ENCODE data around the gene NAB2. TPM values are rescaled to one million over a fixed set of nuclear protein-coding genes. Genes with fewer than 3 reads are reported as not detected.
"Not testable (repeated sequence)": the region's sequence is repeated elsewhere in the genome, so short reads cannot be mapped to it uniquely, and the experiment has no call there.

The NAB2 gene
- total RNA-seq, 6 experiments from 2014 or later = 37.9 to 48.1 (median 44.8) TPM

DNA sequence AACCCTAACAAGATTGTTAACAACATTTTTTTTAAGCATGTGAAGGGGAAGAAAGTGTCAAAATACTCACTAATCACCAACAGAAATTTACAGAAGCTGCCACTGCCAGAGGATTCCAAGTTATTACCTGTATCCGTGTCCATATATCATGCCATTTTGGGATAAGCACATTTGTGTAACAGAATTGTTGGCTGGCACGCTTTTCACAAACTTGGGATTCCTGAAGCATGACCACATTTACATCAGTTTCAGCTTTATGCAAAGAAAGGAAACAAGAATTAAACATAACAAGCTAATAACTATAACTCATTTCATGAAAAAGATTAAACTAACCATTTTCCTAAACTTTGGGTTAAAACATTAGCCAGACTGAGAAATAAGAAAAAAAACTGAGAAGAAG, 16.3 kb upstream of the NAB2 start:
- TF ChIP-seq, protein P1, sequence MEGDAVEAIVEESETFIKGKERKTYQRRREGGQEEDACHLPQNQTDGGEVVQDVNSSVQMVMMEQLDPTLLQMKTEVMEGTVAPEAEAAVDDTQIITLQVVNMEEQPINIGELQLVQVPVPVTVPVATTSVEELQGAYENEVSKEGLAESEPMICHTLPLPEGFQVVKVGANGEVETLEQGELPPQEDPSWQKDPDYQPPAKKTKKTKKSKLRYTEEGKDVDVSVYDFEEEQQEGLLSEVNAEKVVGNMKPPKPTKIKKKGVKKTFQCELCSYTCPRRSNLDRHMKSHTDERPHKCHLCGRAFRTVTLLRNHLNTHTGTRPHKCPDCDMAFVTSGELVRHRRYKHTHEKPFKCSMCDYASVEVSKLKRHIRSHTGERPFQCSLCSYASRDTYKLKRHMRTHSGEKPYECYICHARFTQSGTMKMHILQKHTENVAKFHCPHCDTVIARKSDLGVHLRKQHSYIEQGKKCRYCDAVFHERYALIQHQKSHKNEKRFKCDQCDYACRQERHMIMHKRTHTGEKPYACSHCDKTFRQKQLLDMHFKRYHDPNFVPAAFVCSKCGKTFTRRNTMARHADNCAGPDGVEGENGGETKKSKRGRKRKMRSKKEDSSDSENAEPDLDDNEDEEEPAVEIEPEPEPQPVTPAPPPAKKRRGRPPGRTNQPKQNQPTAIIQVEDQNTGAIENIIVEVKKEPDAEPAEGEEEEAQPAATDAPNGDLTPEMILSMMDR (IDR thresholded peaks at IDR 0.05) = no peak
- H3K4me3 Mint-ChIP-seq = peak overlapping the region; percentile 60
- DNase-seq = no peak
- H3K36me3 Mint-ChIP-seq (ENCODE audit: low read depth) = no peaks in the 10 kb centered on the region; the same call in 1 of the 2 replicates
- H3K9me3 Mint-ChIP-seq = no peaks in the 10 kb centered on the region
- peak overlapping the region; percentile 70 for H3K27ac Mint-ChIP-seq
- peaks cover 32% of the 10 kb centered on the region for H3K4me1 Mint-ChIP-seq (ENCODE audit: low read depth)
- no peaks in the 10 kb centered on the region for H3K27me3 Mint-ChIP-seq (ENCODE audit: insufficient read depth)

DNA sequence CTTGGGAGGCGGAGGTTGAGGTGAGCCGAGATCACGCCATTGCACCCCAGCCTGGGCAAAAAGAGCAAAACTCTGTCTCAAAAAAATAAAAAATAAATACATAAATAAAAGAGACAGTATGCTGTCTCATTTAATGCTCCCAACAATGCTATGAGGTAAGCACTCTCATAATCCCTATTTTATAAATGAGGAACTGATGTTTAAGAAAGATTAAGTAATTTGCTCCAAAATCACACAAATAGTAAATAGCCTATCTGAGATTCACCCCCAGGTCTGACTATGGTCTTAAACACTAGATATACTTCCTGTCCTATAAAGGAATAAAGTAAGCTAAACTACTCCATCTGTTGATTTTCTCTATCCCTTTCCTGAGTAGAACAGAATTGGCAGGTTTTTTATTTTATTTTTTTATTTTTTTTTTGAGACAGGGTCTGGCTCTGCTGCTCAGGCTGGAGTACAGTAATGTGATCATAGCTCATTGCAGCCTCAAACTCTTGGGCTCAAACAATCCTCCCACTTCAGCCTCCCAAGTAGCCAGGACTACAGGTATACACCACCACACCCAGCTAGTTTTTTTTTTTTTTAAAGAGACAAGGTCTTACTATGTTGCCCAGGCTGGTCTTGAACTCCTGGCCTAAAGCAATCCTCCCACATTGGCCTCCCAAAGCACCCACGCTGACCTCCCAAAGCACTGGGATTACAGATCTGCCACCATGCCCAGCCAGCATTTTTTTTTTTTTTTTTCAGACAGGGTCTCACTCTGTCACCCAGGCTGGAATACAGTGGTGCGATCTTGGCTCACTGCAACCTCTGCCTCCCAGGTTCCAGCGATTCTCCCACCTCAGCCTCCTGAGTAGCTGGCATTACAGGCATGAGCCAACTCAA, 15.1 kb upstream of the NAB2 start:
- H3K9me3 Mint-ChIP-seq; DNase-seq; H3K27me3 Mint-ChIP-seq (ENCODE audit: insufficient read depth); H3K36me3 Mint-ChIP-seq (ENCODE audit: low read depth); H3K4me3 Mint-ChIP-seq: not testable (repeated sequence)
- Mint-ChIP-seq H3K4me1 (ENCODE audit: low read depth) (peaks cover 33% of the 10 kb centered on the region), H3K27ac (peak overlapping the region; percentile 49)

DNA sequence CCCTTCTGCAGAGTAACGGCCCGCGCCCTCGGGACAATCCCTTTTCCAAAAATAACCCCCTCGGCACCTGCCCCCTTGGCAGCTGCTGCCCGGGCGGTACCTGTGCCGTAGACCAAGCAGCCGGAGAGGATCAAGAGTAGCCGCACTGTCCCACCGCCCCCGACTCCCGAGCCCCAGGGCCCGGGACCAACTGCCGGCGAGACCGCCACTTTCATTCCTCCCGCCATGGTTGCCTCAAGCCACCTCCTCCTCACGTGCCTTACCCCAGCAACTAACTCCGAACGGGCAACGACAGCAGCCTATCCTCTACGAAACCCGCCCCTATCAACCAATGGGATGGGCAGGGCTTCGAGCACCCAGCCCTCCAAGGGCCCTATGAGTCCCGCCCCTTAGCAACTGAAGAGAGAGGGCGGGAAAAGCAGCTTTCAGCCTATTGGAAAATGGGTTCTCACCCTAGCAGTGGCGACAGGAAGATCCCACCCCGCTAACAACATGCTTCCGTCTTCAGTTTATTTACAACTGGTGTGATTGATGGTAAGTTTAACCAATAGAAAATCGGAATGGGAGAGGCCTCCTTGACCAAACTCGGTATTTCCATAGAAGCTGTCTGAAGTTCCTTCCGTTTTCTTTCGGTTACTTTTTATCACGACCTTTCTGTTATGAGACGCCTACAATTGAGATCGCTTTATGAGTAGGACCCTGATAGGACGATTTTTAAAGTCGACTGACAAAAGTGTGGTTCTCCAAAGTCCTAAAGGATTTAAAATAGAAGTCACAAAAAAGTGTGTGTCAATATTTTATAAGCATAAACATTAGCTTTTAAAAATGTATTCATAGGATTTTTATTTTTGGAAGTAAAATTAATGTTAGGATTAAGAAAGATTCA, 10.2 kb upstream of the NAB2 start, which contains the start of gene NEMP1:
NEMP1 (minus strand) TSS at position 273 of the 886 bp plus-strand sequence; CDS start at position 227, 46 bp downstream.
- peak; percentile 100 for DNase-seq
- peaks cover 17% of the 10 kb centered on the region for H3K4me1 Mint-ChIP-seq (ENCODE audit: low read depth)
- peak within 1 kb of the TSS; percentile 99 for H3K4me3 Mint-ChIP-seq
- TF ChIP-seq, protein P1 (IDR thresholded peaks at IDR 0.05) = no peak
- no peaks in the 10 kb centered on the region for H3K36me3 Mint-ChIP-seq (ENCODE audit: low read depth)
- peak within 1 kb of the TSS; percentile 93 for H3K27ac Mint-ChIP-seq
- H3K9me3 Mint-ChIP-seq = no peaks in the 10 kb centered on the region
- H3K27me3 Mint-ChIP-seq (ENCODE audit: insufficient read depth) = no peaks in the 10 kb centered on the region; the same call in 1 of the 2 replicates

DNA sequence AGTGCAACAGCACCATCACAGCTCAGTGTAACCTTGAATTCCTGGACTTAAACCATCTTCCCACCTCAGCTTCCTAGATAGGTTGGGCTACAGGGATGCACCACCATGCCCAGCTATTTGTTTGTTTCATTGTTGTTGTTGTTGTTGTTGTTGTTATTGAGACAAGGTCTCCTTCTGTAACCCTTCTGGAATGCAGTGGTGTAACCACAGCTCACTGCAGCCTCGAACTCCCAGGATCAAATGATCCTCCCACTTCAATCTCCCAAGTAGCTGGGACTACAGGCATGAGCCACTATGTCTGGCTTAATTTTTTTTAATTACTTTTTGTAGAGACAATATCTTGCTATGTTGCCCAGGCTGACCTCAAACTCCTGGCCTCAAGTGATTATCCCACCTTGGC, 9.1 kb upstream of the NAB2 start:
- Mint-ChIP-seq H3K9me3 (no peaks in the 10 kb centered on the region), H3K4me3 (peak overlapping the region; percentile 99), H3K36me3 (ENCODE audit: low read depth) (no peaks in the 10 kb centered on the region), H3K4me1 (ENCODE audit: low read depth) (peaks cover 16% of the 10 kb centered on the region), H3K27ac (peak overlapping the region; percentile 93), H3K27me3 (ENCODE audit: insufficient read depth) (no peaks in the 10 kb centered on the region; the same call in 1 of the 2 replicates)
- TF ChIP-seq, protein P1 (IDR thresholded peaks at IDR 0.05) = no peak
- DNase-seq = no peak

DNA sequence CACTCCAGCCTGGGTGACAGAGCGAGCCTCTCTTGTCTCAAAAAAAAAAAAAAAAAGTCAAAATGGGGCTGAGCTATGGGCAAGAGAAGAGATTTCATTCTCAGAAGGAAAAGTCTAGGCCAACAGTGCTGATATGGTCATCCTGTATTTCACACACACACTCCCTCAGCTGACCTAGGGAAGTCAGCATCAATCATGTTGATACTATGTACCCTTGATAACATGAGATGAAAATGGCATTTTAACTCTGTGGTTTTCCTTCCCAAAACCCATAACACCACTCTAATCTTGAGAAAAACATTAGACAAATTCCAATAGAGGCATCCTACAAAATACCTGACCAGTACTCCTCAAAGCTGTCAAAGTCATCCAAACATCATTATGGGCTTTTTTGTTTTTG, 8.1 kb upstream of the NAB2 start:
- Mint-ChIP-seq H3K36me3 (ENCODE audit: low read depth) (no peaks in the 10 kb centered on the region), H3K27ac (no peak overlapping the region), H3K27me3 (ENCODE audit: insufficient read depth) (no peaks in the 10 kb centered on the region; the same call in 1 of the 2 replicates), H3K9me3 (no peaks in the 10 kb centered on the region), H3K4me1 (ENCODE audit: low read depth) (peaks cover 26% of the 10 kb centered on the region), H3K4me3 (no peak overlapping the region)
- no peak for DNase-seq
- TF ChIP-seq, protein P1 (IDR thresholded peaks at IDR 0.05) = no peak
